Measurements from ENCODE around the gene FBXW11.
A peak's percentile ranks its signal among the peaks of the same experiment; 100 is the strongest.
"Not testable (repeated sequence)": the region's sequence is repeated elsewhere in the genome, so short reads cannot be mapped to it uniquely, and the experiment has no call there.

The FBXW11 gene

GRCh38 chr5:171984748-171985419 lies 21.6 kb downstream of the FBXW11 start:
- no peak for DNase-seq (ENCODE audit: low read depth, low spot score)

- DNase-seq (ENCODE audit: low read depth, low spot score) = no peak
Measured at GRCh38 chr5:171981847-171982246, 24.6 kb downstream of the FBXW11 start.

- DNase-seq (ENCODE audit: low read depth, low spot score) = peak; percentile 54
Measured at GRCh38 chr5:171980792-171981191, 25.6 kb downstream of the FBXW11 start.

GRCh38 chr5:171979606-171980005 lies 26.8 kb downstream of the FBXW11 start:
- DNase-seq (ENCODE audit: low read depth, low spot score) = no peak

- DNase-seq (ENCODE audit: low read depth, low spot score) = no peak
Measured at GRCh38 chr5:171978519-171978918, 27.9 kb downstream of the FBXW11 start.

GRCh38 chr5:171978016-171978415 lies 28.4 kb downstream of the FBXW11 start:
- DNase-seq (ENCODE audit: low read depth, low spot score) = no peak

GRCh38 chr5:171977244-171977950 lies 29.0 kb downstream of the FBXW11 start:
- DNase-seq (ENCODE audit: low read depth, low spot score) = not testable (repeated sequence)

GRCh38 chr5:171975877-171976667 lies 30.4 kb downstream of the FBXW11 start:
- DNase-seq (ENCODE audit: low read depth, low spot score) = no peak

- no peak for DNase-seq (ENCODE audit: low read depth, low spot score)
Measured at GRCh38 chr5:171975262-171975876, 31.1 kb downstream of the FBXW11 start.

- no peak for DNase-seq (ENCODE audit: low read depth, low spot score)
Measured at GRCh38 chr5:171970826-171971225, 35.6 kb downstream of the FBXW11 start.

- DNase-seq (ENCODE audit: low read depth, low spot score) = no peak
Measured at GRCh38 chr5:171969288-171969880, 37.1 kb downstream of the FBXW11 start.

- no peak for DNase-seq (ENCODE audit: low read depth, low spot score)
Measured at GRCh38 chr5:171968531-171968930, 37.9 kb downstream of the FBXW11 start.

GRCh38 chr5:171966964-171967363 lies 39.5 kb downstream of the FBXW11 start:
- no peak for DNase-seq (ENCODE audit: low read depth, low spot score)

GRCh38 chr5:171966270-171966669 lies 40.2 kb downstream of the FBXW11 start:
- DNase-seq (ENCODE audit: low read depth, low spot score) = no peak

GRCh38 chr5:171965745-171966144 lies 40.7 kb downstream of the FBXW11 start:
- no peak for DNase-seq (ENCODE audit: low read depth, low spot score)

GRCh38 chr5:171963416-171963815 lies 43.0 kb downstream of the FBXW11 start:
- no peak for DNase-seq (ENCODE audit: low read depth, low spot score)

GRCh38 chr5:171961117-171961516 lies 45.3 kb downstream of the FBXW11 start:
- no peak for DNase-seq (ENCODE audit: low read depth, low spot score)

GRCh38 chr5:171957591-171958251 lies 48.7 kb downstream of the FBXW11 start:
- DNase-seq (ENCODE audit: low read depth, low spot score) = no peak

- DNase-seq (ENCODE audit: low read depth, low spot score) = no peak
Measured at GRCh38 chr5:171956887-171957495, 49.4 kb downstream of the FBXW11 start.

- DNase-seq (ENCODE audit: low read depth, low spot score) = no peak
Measured at GRCh38 chr5:171956314-171956713, 50.1 kb downstream of the FBXW11 start.

- no peak for DNase-seq (ENCODE audit: low read depth, low spot score)
Measured at GRCh38 chr5:171955761-171956160, 50.7 kb downstream of the FBXW11 start.

Data from iPS DF 19.7 (cell line).